Ammon's horn (tissue), 1 donor: ENCODE measurements around the gene PRKAG2.
"Not testable (repeated sequence)": the region's sequence is repeated elsewhere in the genome, so short reads cannot be mapped to it uniquely, and the experiment has no call there.

Experiments
- DNase-seq: peaks from one replicate; pipeline ENCODE4 v3.0.0-alpha.2; 2016; ENCODE audit warnings: low spot score

Gene PRKAG2

DNA sequence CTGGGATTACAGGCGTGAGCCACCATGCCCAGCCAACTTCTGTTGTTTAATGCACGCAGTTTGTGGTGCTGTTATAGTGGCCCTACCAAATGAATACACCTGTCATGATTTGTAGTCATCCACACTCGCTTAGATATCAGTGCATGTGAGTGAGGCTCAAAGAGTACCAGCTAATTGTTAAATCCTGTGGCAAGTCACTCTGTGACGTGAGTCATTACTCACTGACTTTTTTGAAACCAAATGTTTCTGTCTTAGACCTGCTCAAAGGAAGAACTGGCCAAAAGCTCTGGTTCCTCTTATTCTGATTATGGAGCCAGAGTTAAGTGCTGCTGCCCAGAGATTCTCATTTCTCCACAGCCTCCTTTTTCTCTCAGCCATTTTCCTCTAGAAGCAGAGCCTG, 109.4 kb downstream of the PRKAG2 start:
- DNase-seq: no peak

DNA sequence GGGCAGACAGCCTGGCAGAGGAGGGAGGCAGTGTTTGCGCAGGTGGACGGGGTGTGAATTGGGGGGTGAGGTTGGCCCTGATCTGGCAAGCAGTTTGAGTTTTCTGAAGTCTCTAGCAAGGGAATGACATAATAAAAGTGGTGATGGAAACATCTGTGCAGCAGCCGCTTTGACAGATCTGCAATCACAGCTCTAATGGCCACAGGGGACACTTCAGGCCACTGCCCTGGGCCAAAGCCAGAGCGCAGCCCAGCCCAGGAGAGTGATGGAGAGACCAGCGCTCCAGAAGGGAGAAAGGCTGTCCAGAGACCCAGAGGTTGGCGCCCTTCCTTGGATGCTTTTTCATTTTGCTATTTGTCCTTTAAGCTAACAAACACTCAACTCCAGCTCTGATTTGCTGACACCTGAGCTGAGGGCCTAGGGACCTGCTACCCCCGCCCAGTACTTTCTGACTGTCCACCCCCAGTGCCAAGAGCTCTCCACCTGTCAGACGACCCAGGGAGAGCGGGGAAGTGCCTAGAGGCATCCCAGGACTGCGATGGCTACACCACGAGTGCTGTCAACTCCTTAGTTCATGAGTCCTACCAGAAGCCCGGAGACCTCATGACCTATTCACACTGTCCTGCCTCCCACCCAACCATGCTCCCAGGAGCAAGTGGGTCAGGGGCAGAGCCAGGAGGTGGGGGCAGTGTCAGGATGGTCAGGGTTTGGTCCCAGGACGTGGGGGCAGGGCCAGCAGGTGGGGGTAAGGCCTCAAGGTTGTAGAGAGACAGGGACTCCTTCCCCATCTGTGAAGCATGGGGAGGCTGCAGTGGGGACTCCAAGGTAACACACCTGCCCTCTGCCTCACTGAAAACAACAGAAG, 112.6 kb downstream of the PRKAG2 start:
- DNase-seq: no peak

DNA sequence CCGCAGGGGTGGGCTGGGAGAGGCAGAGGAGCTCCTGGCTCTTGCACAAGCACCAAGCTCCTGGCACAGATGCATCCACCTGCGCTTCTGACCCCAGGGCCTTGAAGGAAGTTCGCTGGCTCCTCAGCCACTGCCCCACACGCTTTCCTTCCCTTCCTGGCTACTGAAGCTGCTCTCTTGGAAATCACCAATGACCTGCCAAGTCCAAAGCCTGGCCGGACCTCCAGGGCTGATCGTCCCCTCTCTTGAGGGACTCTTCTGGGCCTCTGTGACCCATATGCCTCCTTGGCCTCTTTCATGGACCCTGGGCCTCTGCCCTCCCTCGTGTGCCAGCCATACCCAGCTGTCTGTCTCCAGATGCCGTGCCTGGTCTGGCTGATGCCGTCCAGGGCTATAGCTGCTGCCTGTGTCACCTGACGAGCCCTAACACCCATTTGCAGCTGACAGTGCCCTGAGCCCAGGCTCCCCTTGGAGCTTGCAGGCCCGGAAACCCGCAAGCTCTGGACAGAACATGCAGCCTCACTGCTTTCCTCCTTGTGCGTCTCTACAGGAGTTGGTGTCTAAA, 113.4 kb downstream of the PRKAG2 start:
- no peak for DNase-seq

DNA sequence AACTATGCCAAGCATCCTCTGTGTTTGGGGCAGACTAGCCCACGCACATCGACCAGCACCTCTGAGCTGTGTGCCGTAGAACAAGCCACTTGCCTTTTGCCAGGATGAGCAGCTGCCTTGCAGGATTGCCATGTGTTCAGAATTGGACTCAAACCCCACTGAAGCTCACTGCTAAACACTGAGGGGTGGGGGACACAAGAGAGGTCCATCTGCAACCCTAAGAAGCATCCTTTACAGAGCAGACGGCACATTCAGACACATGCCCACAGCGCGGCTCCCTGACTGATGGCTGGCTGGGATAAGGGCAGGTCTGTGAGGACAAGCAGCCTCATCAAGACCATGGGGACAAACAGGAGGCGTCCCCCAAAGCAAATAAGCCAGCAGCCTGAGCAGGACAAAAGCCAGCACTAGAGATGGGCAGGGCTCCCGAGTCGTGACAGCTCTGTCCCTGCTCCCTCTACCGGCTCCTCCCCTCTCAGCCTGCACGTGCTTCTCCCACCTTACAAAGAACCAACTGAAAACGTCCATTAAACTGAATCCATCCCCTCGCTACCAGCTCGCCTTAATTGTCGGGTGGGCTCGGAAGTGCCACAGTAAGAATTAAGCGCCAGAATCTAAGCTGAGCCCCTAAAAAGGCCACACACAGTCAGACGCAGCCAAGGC, 114.2 kb downstream of the PRKAG2 start:
- peak; percentile 40 for DNase-seq

DNA sequence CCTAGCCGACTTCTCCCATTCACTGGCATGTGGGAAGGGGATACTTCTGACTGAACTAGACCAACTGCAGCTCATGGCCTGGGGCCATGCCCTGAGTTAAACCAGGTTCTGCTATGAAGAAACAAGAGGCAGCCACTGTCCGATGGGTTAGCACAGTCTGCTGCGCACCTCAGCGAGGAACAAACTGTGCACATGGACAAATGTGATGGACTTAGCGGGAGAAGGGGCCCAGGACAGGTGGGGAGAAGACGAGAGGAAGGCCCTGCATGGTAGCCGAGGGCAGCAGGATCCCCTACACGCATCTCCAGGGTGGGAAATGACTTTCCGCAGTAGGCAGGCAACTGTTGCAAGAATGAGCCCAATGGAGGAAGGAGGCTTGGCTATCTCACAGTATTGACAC, 115.0 kb downstream of the PRKAG2 start:
- no peak for DNase-seq

DNA sequence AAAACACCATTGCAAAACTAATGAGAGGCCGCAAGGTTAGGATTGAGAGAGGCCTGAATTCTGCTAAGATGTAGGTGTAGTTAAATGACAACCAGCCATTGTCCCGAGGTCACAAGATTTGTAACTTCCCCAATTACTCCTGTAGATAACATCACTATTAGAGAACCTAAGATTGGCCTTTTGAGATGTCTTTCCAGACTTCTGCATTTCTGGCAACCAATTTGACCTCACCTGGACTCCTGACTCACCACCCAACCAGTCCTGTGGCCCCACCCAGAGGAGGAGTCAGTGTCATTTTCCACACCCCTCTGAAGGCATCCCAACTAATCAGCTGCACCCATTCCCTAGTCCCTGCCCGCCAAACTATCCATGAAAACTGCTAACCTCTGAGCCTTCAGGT, 115.7 kb downstream of the PRKAG2 start:
- DNase-seq: no peak

DNA sequence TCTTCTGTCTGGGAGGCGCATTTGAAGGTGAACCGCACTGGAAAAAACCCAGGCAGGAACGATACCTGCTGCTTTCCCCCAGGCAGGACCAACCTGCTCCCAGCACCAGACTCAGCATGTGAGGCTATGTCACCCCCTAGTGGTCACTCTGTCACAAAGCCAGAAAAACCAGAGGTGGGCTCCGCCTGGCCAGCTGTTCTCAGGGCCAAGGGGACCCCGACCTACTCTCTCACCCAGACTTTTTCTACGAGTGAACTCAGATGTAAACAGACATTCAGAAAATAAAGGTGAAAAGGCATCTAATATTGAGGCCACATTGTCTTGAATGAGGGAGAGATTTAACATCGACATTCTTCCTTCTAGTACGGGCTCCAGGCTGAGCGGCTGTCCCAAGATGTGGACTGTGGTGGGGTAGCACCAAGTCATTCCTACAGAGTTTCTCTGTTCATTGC, 117.3 kb downstream of the PRKAG2 start:
- DNase-seq: peak; percentile 72

DNA sequence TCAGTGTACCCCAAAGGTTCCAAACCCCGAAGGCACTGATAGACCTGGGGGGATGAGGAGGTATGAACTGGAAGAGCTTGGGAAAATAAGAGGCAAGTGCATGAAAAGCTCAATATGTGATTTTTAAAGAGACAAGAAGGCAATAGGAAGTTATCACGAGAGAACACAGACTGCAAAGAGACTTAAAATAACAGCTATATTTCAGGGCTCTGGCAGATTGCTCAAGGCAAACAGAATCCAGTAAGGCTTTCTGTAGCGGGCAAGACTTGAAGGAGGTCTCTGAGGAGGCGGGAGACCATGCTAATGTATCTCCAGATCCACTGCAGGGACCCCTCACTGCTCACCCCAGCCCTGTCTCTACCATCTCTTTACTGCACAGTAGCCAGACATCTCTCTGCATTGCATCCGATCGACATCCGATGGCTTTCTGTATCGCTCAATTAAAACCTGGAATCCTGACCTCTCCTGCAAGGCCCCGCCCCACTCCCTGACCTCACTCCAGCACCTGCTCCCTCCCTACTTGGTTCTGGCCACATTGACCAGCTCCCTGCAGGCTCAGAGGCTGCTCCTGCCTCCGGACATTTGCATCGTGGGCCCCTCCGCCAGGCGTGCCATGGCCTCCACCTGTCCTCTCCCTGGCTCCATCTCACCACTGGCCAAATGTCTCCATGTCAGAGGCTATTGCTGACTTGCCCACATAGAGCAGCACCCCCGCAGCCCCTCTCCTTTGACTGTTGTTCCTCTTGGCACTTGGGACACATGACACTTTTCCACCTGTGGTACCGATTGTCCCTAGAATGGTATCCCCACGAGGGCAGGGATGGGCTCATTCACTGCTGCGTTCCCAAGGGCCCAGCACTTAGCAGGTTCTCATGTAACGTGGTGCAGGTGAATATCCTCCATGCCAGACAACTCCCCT, 118.0 kb downstream of the PRKAG2 start:
- no peak for DNase-seq

DNA sequence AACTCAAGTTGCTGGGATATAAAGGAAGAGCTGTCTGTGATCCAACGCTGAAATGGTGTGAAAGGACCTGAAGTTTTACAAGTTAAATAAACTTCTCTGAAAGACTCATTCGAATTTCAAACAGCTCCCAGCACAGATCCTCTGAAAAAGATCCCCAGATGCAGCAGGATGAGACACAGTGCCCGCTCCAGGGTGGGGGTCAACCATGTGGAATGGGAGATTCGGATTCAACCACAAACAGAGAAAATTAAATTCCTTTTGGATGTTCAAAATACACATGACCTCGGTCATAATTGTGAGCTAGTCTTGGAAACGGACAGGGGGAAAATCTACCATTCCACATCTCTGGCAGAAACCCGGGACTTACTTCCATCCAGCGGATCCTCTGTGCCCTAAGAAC, 119.6 kb downstream of the PRKAG2 start:
- no peak for DNase-seq

DNA sequence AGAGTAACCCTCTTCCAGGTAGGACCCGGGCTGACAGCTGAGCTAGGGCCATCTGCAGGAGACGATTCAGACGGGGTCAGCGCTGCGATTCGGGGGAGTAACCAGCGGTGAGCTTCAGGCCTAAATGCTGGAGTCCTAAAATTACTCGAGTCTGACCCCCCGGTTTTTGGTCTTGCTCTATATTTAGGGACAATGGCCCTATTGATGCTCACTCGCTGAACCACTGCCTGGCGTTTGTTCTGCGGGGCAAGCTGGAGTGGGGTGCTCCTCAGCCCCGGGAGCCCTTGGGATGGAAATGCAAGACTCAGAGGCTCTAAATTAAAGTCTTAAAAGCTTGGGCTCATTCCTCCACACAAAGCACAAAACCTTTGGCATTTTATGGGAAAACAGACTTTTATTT, 120.0 kb downstream of the PRKAG2 start:
- no peak for DNase-seq

DNA sequence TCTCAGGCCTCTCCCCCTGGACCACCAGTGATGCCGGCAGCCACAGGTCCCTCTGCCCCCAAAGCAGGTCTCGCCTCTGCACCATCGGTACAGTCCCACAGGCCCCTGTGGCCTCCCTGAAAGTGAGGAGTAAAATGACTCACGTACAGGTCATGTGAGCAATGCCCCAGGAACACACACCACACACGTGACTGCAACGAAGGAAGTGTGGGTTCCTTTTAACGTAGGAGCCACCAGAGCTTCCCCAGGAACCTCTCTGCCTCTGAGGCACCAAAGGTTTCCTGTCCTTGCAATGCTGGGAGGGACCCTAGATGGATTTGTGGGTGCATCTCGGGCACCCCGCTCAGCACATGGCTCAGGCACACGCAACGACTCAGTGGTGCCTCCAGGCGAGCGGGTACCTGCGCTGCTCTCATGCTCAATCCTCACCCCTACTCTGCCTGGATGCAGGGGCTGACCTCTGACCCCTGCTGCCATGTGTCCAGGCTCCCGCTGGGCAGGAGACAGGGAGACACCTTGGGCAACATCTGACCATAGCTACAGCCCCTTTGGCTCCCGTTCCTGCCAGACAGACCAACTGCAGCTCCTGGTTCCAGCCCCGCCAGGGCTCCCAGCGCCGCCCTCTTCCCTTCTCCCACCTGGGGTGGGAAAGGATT, 120.7 kb downstream of the PRKAG2 start:
- no peak for DNase-seq

DNA sequence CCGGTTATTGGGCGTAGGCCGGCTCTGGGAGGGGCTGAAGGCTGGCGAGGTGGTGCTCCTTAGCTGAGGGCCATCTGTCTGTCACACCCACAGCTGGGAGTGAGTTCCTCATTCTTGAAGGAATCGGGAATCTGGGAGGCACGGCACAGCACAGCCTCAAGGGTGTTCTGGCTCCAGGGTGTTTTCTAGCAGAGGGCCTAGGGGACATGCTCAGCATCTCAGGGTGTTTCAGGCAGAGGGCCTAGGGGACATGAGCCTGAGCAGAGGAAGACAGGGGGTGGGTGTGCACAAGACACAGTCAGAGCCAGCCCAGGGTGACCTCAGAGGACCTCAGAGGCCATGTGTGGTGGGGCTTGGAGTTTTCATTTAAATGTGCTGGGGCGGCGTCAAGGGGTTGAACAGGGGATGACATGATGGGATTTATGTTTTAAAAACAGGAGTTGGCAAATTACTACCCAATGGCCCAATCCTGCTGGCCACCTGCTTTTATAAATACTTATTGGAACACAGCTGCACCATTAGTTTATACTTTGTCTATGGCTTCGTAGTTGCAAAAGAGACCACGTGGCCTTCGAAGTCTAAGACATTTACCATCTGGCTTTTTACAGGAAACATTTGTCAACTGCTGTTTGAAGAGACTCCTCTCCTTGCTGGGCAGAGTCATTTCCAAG, 121.6 kb downstream of the PRKAG2 start:
- no peak for DNase-seq

DNA sequence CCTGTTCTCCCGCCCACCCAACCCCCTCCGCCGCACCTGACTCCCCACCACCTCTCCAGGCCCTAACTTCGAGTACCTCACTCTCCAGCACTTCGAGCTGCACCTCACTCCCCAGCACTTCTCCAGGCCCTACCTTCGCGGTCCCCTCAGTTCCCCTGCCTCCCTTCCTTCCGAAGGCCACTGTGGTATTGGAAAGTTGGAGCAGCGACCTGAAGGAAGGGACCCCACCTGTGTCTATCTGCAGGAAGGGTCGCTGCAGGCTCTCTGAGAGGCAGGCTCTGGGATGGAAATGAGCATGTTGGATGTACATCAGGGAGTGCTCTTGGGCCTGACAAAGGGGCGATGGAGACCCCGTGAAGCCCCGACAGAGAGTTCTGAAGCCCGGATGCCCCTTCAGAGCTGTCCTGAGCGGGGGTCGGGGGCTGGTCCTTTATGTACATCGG, 122.2 kb downstream of the PRKAG2 start:
- DNase-seq: no peak

DNA sequence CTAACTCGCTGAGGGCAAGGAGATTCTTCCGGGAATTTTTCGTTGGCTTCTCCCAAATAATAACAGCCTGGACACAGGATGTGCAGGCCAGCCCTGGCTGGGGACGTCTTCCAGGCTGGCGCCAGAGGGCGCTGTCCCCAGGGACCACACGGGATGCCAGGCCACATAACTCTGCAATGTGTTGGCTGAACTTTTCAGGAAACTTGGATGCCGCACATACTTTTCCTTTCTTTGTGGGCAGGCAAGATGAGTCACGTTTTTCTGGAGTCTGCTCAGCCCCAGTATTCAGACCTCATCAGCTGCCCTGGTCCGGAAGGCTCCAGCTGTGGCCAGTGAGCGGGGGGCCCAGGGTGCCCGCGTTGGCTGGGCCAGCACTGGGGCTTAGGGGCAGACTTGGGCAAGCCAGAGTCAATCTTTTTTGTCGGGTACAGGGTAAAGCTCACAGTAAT, 122.7 kb downstream of the PRKAG2 start:
- peak; percentile 70 for DNase-seq

DNA sequence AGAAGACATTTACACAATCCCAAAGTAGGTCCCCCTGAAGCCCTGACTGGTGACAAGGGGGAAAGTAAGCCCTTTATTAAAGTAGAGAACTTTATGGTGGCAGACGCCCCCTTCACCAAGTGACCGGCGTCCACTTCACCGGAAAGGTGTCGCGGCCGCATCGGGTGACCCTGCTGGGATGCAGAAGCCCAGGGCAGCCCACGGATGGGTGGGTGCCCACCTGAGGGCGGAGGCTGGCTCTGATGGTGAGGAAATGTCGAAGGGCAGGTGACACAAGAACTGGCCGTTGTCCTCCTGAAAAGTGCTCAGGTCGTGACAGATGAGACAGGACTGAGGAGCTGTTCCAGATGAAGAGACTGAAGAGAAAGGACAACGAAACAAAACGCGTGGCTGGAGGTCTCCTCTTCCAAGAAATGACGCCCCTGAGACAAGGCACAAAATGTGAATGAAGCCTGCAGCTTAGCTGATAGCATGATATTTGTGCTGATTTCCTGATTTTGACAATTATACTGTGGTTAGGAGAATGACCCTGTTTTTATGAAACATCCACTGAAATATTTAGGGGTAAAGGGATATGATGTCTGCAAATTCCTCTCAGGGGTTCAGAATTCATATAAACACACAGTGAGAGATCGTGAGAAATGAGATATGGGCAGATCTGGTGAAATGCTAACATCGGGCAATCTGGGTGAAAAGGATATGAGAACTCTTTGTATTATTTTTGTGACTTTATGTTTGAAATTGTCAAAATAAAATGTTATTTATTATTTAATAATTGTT, 123.9 kb downstream of the PRKAG2 start:
- DNase-seq: no peak

DNA sequence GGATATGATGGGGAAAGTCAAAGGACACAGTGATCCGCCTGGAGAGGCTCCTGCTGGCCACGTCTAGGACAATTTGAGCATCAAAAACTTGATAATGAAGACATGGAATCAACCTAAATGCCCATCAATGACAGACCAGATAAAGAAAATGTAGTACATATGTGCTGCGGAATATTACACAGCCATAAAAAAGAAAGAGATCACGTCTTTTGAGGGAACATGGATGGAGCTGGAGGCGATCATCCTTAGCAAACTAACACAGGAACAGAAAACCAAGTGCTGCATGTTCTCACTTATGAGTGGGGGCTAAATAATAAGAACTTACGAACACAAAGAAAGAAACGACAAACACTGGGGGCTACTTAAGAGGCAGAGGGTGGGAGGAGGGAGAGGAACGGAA, 124.9 kb downstream of the PRKAG2 start:
- no peak for DNase-seq

DNA sequence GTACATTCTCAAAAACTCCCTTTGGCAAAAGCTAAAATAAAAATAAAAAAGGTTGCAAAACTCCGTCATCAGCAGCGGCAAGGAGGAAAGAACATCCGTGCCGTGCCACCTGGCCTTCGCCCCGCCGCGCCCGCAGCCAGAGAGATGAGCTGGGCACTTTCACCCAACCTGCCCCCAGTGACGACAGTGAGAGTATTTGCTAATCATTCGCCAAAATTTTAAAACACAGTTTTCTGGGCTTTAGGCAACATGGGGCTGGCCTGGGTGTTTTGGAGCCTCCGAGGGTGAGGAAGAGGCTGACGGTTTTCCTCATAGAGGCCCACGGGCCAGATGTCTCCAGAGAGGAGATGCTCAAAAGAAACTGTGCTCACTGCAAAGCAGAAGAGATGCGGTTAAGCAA, 128.2 kb downstream of the PRKAG2 start:
- no peak for DNase-seq

DNA sequence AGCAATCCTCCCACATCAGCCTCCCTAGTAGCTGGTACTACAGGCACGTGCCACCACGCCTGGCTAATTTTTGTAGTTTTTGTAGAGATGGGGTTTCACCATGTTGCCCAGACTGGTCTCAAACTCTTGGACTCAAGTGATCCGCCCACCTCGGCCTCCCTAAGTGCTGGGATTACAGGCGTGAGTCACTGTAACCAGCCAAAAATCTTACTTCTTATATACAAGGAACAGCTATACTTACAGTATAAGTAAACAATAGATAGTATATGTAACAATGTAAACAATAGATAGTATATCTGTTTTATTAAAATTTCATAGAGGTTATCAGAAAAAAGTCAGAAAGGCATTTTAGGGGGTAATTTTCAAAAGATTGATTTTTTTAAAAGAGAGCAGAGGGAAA, 128.9 kb downstream of the PRKAG2 start:
- not testable (repeated sequence) for DNase-seq

DNA sequence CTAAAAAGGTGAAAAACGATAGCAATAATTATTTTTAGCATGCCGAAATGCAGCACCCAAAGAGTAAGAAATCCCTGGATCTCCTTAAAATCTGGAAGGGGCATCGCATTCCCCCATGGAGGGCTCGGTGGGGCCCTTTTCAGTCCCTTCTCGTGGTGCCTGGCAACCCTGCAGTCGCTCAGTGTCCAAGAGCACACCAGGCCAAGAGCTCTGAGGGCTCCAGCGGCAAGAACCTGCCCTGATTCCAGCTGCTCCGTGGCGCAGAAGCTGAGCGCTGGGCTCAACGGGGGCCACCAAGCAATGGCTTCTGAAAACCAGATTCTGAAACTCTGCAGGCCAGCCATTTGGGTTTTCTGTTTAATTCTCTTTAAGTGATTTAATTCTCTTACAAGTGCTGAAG, 131.2 kb downstream of the PRKAG2 start:
- DNase-seq: no peak
